SJCRH30 (cell line): Measurements from ENCODE around the gene CEACAM3. TPM values are rescaled to one million over a fixed set of nuclear protein-coding genes. Genes with fewer than 3 reads are reported as not detected.
"Not testable (repeated sequence)": the region's sequence is repeated elsewhere in the genome, so short reads cannot be mapped to it uniquely, and the experiment has no call there.

Experiments used
- DNase-seq, 2 experiments: peaks; one replicate each; pipeline ENCODE4 v3.0.0-alpha.2; 2015 to 2020
- H3K27ac ChIP-seq: fragments of 250-450 bp; sonication (Bioruptor Pico); 2 replicates; pipeline ENCODE4 v1.5.1; 2020; ENCODE audit warnings: mild to moderate bottlenecking, moderate library complexity
- H3K27me3 ChIP-seq: fragments of 250-450 bp; sonication (Bioruptor Pico); 2 replicates; pipeline ENCODE4 v1.5.1; 2020; ENCODE audit warnings: mild to moderate bottlenecking, moderate library complexity
- H3K36me3 ChIP-seq: fragments of 250-450 bp; sonication (Bioruptor Pico); 2 replicates; pipeline ENCODE4 v1.5.1; 2020; ENCODE audit warnings: mild to moderate bottlenecking, moderate library complexity
- H3K4me1 ChIP-seq: fragments of 250-450 bp; sonication (Bioruptor Pico); 2 replicates; pipeline ENCODE4 v1.5.1; 2020; ENCODE audit warnings: mild to moderate bottlenecking, moderate library complexity
- H3K4me3 ChIP-seq: fragments of 250-450 bp; sonication (Bioruptor Pico); 2 replicates; pipeline ENCODE4 v1.5.1; 2020; ENCODE audit warnings: mild to moderate bottlenecking, moderate library complexity
- H3K9me3 ChIP-seq: fragments of 250-450 bp; sonication (Bioruptor Pico); replicated peaks from 2 replicates; pipeline ENCODE4 v1.5.1; 2020; ENCODE audit warnings: mild to moderate bottlenecking, moderate library complexity
- total RNA-seq: library from RNA; depleted of rRNA; stranded (reverse); fragments of >200 nt; shearing (Covaris generic); gene quantifications from 2 replicates; pipeline ENCODE4 v1.2.3, GENCODE V29; 2014; rRNA removed

The CEACAM3 gene
- total RNA-seq, result not detected in 2 replicates

DNA sequence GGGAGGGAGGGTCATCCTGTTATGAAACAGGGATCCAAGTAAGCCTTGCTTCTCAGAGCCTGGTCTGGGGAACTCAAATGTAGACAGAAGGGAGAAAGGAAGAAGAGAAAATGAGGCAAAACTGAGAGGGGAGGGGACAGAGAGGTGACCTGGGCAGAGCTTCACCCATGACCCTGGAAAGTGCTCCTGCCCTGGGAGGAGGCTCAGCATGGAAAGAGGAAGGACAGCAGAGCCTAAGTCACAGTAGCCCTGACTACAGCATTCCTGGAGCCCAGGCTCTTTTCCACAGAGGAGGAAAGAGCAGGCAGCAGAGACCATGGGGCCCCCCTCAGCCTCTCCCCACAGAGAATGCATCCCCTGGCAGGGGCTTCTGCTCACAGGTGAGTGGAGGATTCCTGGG is at the start of gene CEACAM3:
Gene CEACAM3 (plus strand): TSS at position 226 of the 400 bp plus-strand sequence. CDS start 91 bp downstream, at position 317.
- Histone ChIP-seq H3K4me1 (no peaks in the 10 kb centered on the region), H3K27ac (no peak within 1 kb of the TSS), H3K27me3 (peaks cover 11% of the 10 kb centered on the region), H3K4me3 (no peak within 1 kb of the TSS), H3K9me3 (no peaks in the 10 kb centered on the region; the same call in 1 of the 2 replicates), H3K36me3 (no peaks in the 10 kb centered on the region)
- DNase-seq, result no peak

DNA sequence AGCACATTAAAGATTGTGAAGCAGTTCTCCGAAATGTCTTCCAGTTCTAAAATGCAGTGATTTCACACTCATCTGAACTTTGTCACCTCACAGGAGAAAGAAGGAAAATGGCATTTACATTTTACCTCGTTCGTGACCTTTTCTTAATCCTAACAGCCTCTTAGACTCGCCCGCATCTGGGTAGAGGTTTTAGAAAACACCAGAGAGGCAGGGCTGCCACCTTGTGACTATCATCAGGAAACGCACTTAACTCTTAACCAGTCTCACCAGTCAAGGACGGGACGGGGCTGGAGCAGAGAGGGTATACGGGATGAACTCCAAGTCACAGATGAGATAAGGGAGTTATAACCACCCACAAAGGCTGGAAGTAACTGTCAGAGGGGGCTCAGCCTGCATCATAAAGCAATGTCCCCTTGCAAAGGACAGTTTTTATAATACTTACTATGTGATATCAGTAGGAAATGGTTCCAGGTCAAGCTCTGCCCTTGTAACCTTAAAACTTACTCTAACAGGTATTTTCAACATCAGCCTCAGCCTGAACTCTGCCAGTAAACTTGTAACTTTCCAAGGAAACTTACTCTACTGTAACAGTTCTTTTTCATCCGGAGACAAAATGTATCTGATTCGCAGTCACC is 49.7 kb upstream of the CEACAM3 start:
- H3K4me3 ChIP-seq, result no peak overlapping the region
- no peaks in the 10 kb centered on the region for H3K9me3 ChIP-seq
- no peaks in the 10 kb centered on the region for H3K36me3 ChIP-seq
- no peak overlapping the region for H3K27ac ChIP-seq
- peaks cover 31% of the 10 kb centered on the region for H3K27me3 ChIP-seq
- no peaks in the 10 kb centered on the region; the same call in 1 of the 2 replicates for H3K4me1 ChIP-seq
- DNase-seq, result peak; percentile 46 to 70

DNA sequence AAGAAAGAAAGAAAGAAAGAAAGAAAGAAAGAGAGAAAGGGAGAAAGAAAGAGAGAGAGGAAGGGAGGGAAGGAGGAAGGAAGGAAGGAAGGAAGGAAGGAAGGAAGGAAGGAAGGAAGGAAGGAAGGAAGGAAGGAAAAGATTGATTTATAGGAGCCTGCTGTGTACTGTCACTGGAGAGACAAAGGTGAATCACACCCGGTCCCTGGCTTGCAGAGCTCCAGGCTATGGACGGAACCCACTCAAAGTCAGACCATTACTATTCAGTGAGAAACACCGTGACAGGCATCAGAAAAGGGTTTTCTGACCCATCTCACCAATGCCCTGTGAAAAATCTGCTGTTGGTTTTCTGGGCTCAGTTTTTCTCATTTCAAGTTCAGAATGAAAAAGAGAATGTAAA is 48.4 kb upstream of the CEACAM3 start:
- Histone ChIP-seq H3K27me3 (peaks cover 34% of the 10 kb centered on the region), H3K4me3 (no peak overlapping the region), H3K27ac (no peak overlapping the region), H3K36me3 (no peaks in the 10 kb centered on the region), H3K9me3 (no peaks in the 10 kb centered on the region), H3K4me1 (no peaks in the 10 kb centered on the region; the same call in 1 of the 2 replicates)
- DNase-seq, result no peak

DNA sequence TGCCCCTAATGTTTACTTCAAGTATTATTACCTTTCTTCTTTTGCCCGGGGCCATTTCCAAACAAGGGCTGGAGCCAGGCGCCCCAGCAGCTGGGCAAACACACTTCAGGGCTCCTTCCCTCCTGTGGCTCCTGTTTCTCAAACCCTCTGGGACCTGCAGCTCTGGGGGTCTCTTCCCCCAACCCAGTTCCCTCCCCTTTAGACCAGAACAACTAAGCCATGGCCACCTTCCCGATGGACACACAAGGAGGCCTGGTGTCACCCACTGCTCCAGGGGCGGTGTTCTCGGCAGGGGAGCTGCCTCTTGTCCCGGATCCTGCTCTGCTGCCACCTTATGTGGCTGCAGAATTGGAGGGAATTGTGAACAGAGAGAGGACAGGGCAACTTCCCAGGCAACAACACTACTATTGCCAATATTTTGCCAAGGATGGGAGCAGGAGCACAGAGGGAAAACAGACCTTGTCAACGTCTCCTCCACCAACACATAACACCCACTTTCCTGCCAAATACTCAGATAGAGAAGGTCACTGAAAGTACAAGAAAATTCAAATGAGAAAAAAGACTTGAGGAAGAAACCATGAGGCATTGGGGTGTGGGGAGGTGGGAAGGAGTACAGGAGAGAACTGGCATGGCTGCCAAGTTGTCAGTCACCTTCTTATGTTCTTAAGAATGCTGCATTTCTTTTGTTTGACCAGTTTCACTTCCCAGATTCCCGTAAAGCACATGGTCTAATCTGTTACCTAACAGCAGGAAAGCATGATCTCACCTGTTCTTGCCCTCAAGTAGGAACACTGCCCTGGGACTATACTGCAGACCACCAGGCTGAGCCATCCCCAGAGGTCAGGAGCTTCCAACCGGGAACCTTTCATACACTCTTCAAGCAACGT is 45.9 kb upstream of the CEACAM3 start:
- peaks cover 31% of the 10 kb centered on the region for H3K27me3 ChIP-seq
- H3K9me3 ChIP-seq, H3K4me3 ChIP-seq, DNase-seq, H3K27ac ChIP-seq, H3K4me1 ChIP-seq, H3K36me3 ChIP-seq: not testable (repeated sequence)

DNA sequence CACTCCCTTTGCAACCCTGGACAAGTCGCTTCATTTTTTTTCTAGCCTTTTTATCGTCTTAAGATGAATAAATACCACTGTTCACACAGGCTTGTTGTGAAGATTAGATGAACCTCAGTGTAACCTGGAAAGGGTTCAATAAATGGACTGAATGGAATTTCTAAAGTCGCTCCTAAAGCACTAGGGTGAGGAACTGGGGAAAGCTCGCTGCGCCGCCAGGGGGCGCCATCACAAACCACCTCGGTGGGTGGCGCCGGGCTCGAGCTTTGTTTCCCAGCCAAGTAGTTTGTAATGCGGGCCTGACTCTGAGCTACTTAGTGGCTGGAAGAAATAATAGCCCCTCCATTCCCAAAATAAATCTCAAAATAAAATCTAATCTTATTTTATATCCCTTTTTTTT is 43.2 kb upstream of the CEACAM3 start:
- no peak overlapping the region for H3K27ac ChIP-seq
- H3K36me3 ChIP-seq, result no peaks in the 10 kb centered on the region
- H3K4me1 ChIP-seq, result no peaks in the 10 kb centered on the region; the same call in 1 of the 2 replicates
- peak; percentile 58 to 73 for DNase-seq
- no peaks in the 10 kb centered on the region for H3K9me3 ChIP-seq
- no peak overlapping the region for H3K4me3 ChIP-seq
- peaks cover 19% of the 10 kb centered on the region for H3K27me3 ChIP-seq

GRCh38 chr19:41753936-41754529 is 42.4 kb upstream of the CEACAM3 start:
- no peaks in the 10 kb centered on the region; the same call in 1 of the 2 replicates for H3K4me1 ChIP-seq
- no peaks in the 10 kb centered on the region for H3K9me3 ChIP-seq
- peak; percentile 56 to 77 for DNase-seq
- H3K4me3 ChIP-seq, result no peak overlapping the region
- no peaks in the 10 kb centered on the region for H3K36me3 ChIP-seq
- no peak overlapping the region for H3K27ac ChIP-seq
- H3K27me3 ChIP-seq, result peaks cover 17% of the 10 kb centered on the region

DNA sequence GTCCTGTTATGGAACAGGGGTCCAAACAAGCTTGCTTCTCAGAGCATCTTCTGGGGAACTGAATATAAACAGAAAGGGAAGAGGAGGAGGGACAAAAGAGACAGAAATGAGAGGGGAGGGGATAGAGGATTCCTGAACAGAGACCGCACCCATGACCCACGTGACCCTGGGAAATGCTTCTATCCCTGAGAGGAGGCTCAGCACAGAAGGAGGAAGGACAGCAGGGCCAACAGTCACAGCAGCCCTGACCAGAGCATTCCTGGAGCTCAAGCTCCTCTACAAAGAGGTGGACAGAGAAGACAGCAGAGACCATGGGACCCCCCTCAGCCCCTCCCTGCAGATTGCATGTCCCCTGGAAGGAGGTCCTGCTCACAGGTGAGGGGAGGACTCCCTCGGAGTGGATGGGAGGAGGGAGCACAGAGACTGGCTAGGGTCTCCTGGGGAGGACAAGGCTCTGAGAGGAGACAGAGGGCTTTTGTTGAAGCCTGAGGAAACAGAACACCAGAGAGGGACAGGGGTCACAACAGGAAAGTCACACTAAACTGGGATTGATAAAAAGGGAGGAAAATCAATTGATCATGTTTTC is 41.0 kb upstream of the CEACAM3 start, which contains the start of gene CEACAM6:
Gene CEACAM6 (plus strand): TSS at position 203 of the 586 bp plus-strand sequence. CDS start 109 bp downstream, at position 312.
- Histone ChIP-seq H3K36me3 (no peaks in the 10 kb centered on the region), H3K9me3 (no peaks in the 10 kb centered on the region), H3K4me3 (no peak within 1 kb of the TSS), H3K27me3 (peaks cover 21% of the 10 kb centered on the region), H3K4me1 (no peaks in the 10 kb centered on the region; the same call in 1 of the 2 replicates), H3K27ac (no peak within 1 kb of the TSS)
- DNase-seq, result no peak

GRCh38 chr19:41758846-41759245 is 37.5 kb upstream of the CEACAM3 start:
- DNase-seq, result no peak
- Histone ChIP-seq H3K27me3 (peaks cover 26% of the 10 kb centered on the region), H3K4me3 (no peak overlapping the region), H3K27ac (no peak overlapping the region), H3K36me3 (no peaks in the 10 kb centered on the region), H3K4me1 (no peaks in the 10 kb centered on the region), H3K9me3 (no peaks in the 10 kb centered on the region)

DNA sequence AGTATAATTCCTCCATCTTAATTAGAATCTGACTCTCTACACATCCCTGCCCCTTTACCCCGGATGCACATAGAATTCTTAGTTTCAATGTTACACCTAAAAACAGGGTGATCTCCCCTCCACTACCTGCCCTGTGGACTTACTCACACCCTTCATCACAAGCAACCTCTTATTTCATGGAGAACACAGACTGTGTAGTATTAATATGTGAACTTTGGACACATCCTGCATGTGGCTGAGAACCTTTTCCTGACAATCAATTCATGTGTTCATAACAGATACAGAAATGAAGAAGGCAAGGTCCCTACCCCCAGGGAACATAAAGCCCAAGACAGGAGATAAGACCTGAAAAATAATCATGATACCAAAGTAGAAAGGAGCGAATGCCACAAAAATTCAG is 29.3 kb upstream of the CEACAM3 start:
- Histone ChIP-seq H3K9me3 (no peaks in the 10 kb centered on the region), H3K27ac (no peak overlapping the region), H3K4me1 (no peaks in the 10 kb centered on the region), H3K27me3 (peaks cover 34% of the 10 kb centered on the region), H3K4me3 (no peak overlapping the region), H3K36me3 (no peaks in the 10 kb centered on the region)
- DNase-seq, result no peak

GRCh38 chr19:41768105-41768504 is 28.3 kb upstream of the CEACAM3 start:
- H3K4me3 ChIP-seq, H3K27ac ChIP-seq, H3K4me1 ChIP-seq, DNase-seq, H3K36me3 ChIP-seq, H3K9me3 ChIP-seq: not testable (repeated sequence)
- H3K27me3 ChIP-seq, result peaks cover 38% of the 10 kb centered on the region

DNA sequence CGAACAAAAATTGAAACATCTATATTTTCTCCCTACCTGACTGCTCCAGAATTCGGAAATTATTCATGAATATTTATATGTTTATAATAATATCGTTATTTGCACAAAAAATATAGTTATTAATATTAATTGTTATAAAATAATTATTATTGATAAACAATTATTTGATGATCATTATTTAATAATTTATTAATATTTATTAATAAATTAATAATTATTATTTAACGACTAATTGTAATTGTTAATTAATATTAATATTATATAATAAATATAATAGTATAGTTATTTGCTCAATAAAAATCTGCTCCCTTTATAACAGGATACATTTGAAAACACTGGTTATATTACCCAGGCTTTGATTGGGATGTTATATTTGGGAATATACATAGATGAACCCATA is 26.8 kb upstream of the CEACAM3 start:
- no peaks in the 10 kb centered on the region for H3K36me3 ChIP-seq
- no peak overlapping the region for H3K27ac ChIP-seq
- no peaks in the 10 kb centered on the region for H3K4me1 ChIP-seq
- H3K9me3 ChIP-seq, result no peaks in the 10 kb centered on the region
- no peak overlapping the region for H3K4me3 ChIP-seq
- no peak for DNase-seq
- peaks cover 30% of the 10 kb centered on the region for H3K27me3 ChIP-seq

DNA sequence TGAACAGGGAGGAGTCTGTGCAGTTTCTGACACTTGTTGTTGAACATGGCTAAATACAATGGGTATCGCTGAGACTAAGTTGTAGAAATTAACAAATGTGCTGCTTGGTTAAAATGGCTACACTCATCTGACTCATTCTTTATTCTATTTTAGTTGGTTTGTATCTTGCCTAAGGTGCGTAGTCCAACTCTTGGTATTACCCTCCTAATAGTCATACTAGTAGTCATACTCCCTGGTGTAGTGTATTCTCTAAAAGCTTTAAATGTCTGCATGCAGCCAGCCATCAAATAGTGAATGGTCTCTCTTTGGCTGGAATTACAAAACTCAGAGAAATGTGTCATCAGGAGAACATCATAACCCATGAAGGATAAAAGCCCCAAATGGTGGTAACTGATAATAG is 25.0 kb upstream of the CEACAM3 start:
- Histone ChIP-seq H3K27me3 (peaks cover 22% of the 10 kb centered on the region), H3K4me1 (no peaks in the 10 kb centered on the region), H3K4me3 (no peak overlapping the region), H3K27ac (no peak overlapping the region), H3K36me3 (no peaks in the 10 kb centered on the region), H3K9me3 (no peaks in the 10 kb centered on the region)
- no peak for DNase-seq

GRCh38 chr19:41774515-41774980 is 21.8 kb upstream of the CEACAM3 start:
- no peak overlapping the region for H3K27ac ChIP-seq
- H3K36me3 ChIP-seq, result no peaks in the 10 kb centered on the region
- H3K4me3 ChIP-seq, result no peak overlapping the region
- no peaks in the 10 kb centered on the region for H3K9me3 ChIP-seq
- no peaks in the 10 kb centered on the region for H3K4me1 ChIP-seq
- DNase-seq, result no peak
- peaks cover 29% of the 10 kb centered on the region for H3K27me3 ChIP-seq

- no peaks in the 10 kb centered on the region for H3K4me1 ChIP-seq
- H3K27me3 ChIP-seq, result peaks cover 34% of the 10 kb centered on the region
- no peak for DNase-seq
- H3K36me3 ChIP-seq, result no peaks in the 10 kb centered on the region
- no peak overlapping the region for H3K4me3 ChIP-seq
- H3K27ac ChIP-seq, result no peak overlapping the region
- no peaks in the 10 kb centered on the region for H3K9me3 ChIP-seq
These were observed 19.7 kb upstream of the CEACAM3 start for GRCh38 chr19:41776700-41777099.
